Measurements from ENCODE around the gene ST3GAL4.
A peak's percentile ranks its signal among the peaks of the same experiment; 100 is the strongest.
"Not testable (repeated sequence)": the region's sequence is repeated elsewhere in the genome, so short reads cannot be mapped to it uniquely, and the experiment has no call there.

The ST3GAL4 gene

DNA sequence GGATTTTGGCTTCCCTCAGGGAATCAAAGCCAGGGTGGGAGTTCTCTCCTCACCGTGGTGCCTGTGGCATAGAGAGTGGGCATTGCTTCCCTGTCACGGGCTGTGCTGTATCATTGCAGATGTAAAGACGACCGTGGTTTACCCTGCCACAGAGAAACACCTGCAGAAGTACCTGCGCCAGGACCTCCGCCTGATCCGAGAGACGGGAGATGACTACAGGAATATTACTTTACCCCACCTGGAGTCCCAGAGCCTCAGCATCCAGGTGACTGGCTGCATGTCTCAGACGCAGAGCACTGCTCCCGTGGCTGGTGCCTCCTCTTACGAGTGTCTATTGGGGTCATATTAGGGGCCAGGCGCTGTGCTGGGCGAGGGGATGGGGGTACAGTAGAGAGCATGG lies 24.2 kb upstream of the ST3GAL4 start:
- no peak for DNase-seq

DNA sequence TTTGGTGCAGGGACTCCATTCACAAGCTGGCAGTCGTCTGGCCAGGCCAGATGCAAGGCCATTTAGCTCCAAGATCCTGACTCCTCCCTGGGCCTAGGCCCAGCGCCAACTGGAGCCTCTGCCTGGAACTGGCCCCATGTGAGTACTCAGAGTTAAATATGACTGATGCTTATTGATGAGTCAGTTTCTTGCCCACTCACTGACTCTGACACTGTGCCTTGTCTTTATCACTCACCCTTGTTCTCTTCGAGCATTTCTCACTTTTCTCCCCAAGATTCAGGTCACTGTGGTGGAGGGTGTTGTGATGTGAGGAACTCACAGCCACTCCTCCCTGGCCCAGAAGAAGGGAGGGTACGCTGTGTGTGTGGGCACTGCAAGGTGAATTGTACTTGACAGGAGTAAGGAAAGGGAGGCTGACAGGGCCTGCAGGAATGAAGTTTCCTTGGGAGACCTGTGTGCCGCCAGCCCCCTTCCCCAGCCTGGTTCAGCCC lies 23.2 kb upstream of the ST3GAL4 start:
- no peak for DNase-seq

DNA sequence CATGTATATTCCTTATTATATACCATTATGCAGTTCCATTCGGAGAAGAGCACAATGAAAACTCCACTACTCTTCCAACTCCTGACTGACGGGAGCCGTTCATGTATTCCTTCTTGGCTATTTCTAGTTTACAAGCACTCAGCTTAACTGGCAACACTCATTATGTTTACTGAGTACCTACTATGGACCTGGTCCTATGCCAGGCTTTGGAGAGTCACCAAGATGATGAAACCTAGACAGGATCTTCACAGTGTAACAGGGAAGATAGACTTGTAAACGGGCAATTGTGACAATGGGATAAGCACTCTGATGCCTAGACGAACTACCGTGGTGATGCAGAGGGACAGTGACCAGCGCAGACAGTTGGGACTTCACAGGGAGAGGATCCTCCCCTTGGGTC lies 22.3 kb upstream of the ST3GAL4 start:
- no peak for DNase-seq

DNA sequence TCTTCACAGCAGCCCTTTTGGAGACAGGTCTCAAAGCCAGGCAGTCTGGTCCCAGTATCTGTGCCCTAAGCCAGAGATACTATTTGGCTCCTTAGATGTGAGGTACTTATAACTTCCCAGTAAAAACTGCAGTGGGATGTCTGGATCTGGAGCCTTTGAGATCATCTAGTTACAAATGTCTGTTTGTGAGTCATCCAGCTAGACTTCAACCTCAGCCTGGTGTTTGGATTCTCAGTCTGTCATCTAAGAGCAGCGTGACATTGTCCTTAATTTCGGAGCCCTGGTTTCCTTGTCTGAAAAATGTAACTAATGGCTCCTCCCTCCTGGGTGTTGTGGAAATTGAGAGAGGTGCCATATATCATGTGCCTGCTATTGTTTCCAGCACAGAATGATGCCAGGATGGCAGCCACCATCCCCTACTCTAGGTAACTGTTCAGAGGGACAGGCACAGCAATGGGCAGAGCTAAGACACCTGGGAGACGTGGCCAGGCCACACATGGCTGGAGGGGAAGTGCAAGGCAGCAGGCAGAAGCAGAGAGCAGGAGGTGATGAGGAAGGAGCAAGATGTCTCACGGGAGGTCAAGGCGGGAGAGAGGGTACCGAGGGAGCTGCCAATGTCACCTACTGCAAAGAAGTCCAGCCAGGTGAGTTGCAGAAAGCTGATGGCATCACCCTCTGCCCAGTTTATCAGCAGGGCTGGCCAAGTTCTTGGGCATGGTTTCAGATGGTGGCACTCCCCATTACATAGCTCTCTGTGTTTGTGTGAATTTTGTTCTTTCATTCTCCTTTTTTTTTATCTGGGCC lies 20.6 kb upstream of the ST3GAL4 start:
- DNase-seq = no peak

DNA sequence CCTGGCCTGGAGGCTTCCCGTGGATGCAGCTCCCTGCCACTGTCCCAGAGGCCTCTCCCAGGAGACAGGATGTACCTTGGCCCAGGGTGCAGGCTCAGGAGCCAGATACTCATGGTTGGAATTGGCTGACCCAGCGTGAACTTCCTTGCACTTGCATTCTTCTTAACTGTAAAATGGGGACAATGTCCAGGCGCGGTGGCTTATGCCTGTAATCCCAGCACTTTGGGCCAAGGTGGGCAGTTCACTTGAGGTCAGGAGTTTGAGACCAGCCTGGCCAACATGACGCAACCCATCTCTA lies 20.1 kb upstream of the ST3GAL4 start:
- no peak for DNase-seq

DNA sequence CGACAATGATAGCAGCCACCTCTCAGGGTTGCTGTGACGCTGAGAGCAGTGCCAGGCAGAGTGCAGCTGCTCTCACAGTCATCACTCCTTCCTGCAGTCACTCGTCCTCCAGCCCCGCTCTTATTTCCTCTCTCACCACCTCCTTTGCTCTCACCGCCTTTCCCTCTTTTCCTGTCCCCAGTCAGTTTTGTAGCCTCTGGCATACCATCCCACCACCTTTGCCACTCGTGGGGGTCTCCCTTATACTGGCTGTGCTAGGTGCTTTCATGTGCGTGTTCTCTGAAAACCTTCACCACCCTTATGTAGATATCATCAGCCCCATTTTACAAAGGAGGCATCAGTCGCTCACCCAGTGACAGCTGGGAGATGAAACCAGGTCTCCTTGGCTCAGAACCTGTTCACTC lies 19.3 kb upstream of the ST3GAL4 start:
- DNase-seq = no peak

DNA sequence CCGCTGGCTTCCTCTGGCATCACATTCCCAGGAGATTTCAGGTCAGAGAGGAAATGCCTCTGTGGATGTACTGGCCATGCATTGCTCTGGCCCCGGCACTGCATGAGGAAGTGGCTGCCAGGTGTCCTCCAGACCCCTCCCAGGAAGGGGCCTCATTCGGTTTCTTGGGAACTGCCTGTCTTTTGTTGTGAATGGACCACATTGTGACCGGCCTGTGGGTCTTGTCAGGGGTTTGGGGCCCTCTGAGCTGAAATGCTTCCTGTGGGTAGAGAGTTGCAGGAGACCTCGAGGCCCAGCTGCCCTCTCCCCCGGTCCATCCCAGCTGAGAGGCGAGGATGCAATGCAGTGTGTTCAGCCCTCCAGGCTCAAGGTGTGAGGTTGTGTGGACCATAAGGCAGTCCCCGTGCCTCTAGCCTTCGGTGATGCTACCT lies 18.8 kb upstream of the ST3GAL4 start:
- no peak for DNase-seq

DNA sequence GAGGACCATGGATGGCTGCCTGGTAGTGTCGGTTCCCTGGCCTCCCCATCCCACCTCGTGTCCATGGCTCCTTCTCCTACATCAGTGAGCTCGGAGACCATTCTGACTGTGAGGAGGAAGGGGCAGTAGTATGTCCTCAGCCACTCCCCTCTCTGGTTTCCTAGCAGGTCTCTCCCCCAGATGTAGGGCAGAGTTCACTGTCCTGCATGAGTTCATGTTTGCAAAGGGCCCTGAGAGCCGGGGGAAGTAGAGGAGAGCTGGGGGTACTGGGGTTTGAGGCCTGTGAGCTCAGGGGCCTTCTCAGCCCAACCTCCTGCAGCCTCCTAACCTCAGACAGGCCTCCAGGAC lies 18.4 kb upstream of the ST3GAL4 start:
- no peak for DNase-seq

DNA sequence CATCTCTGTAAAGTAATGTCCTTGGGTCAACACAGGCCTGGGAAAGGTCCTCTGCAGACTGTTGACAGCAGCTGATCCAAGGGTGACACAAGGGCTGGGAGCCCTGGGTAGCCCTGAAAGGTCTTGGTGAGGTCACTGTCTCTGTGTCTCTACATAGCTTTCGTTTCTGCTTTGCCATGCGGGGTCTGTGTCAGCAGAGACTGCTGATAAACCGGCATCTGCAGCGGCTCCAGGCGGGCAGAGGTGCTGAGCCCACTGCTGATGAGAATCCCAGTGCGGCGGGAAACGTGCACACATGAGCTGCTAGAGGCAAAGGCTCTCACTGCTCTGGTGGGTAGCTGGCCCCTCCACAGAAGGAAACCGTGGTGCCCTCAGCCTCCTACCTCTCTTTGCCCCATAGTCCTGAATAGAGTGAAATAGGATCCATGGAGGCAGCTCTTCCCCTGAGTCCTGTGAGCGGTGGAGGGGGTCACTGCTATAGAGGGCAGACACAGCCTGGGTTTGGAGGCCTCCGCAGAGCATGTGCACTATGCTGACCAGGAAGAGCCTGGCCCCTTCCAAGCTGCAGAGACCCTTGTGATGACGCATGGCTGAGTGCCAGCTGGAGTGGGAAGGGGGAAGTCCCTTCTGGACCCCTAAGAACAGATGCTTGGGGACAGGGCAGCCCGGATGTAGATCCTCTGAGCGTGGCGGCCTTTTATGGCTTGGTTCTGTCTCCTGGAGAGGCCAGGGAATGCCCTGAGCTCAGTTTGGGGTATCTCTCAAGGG lies 17.8 kb upstream of the ST3GAL4 start:
- DNase-seq = no peak

DNA sequence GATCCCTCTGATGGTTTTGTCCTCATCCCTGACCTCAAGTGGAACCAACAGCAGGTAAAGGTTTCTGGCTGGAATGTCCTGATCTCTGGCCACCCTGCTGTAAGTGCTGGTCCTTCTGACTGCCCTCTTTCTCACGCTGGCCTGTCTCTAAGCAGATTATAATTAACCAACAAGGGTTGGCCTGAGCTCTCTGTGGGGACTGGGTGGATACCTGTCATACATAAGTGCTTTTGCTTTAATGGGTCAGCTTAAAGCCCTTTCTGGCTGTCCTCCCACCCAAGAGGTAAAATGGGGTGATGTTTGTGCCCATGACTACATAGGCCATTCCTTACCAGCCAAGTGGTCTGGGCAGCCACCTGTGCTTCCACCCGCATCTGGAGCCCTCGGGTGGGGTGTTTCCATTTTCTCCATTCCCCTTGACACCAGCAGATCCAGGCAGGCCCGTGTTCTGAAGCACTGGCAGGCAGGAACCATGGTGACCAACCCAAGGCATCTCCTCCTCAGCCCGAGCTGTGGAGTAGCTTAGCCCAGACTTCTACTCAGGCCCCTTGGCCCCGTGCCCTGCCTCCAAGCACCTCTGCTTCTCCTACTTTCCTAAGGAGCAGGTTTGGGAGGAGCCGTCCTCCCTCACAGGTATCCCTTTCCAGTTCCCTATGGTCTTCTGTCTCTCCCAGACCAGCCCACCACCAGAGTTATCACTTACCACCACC lies 17.0 kb upstream of the ST3GAL4 start:
- DNase-seq = peak; percentile 15

DNA sequence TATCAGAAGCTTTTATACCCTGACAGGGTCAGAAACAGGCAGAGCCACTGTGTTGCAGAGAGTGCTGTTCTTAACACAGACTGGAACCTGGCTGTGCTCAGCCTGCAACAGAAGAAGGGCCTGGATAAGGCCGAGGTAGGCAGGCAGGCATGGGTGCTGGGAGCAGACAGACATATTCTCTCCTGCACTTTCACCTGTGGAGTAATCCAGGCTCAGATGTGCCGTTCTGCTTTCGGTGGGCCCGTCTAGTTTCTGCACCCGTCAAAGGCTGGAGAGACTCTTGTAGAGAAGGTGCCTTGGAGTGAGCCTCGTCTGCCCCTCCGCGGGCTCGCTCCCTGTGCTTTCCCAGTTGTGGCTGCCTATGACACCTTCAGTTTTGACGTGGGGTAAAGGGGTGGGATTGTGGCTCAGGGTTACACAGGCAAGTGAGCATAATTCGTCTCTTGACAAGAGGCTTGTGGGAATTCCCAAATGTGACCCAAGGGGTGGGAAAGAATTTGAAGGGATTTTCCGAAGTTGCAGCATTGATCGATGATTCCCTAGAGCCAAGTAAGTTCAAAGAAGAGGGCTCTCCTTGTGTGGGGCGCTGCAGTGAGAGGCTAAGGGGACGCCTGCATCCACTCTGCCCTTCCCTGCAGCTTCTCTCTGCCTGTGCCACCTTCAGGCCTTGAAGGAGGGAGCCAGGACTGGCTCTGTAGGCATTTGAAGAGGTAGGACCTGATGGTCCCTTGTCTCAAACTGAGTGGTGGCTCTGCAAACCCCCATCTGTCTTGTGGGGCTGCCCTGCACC lies 16.2 kb upstream of the ST3GAL4 start:
- no peak for DNase-seq

DNA sequence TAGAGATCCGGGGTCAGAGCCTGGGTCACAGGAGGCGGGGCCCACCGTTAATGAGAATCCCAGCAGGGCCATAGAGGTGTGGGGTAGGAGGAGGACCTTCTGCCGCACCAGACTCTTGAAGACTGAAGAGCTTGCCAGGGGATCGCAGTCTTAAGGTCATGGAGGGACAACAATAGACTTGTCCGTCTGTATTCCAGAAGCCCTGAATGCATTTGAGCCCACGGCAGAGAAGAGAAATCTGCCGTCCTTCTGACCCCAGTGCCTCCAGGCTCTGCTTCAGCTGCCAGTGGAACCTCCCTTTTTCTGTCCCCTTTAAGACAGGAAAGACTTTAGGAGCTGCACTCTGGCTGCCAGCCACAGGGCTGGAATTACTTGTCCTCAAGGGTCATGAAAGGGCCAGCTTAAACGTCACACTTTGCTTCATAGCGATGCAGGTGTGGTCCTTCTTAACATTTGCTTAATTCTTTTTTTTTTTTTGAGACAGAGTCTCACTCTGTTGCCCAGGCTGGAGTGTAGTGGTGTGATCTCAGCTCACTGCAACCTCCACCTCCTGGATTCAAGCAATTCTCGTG lies 15.5 kb upstream of the ST3GAL4 start:
- no peak for DNase-seq

DNA sequence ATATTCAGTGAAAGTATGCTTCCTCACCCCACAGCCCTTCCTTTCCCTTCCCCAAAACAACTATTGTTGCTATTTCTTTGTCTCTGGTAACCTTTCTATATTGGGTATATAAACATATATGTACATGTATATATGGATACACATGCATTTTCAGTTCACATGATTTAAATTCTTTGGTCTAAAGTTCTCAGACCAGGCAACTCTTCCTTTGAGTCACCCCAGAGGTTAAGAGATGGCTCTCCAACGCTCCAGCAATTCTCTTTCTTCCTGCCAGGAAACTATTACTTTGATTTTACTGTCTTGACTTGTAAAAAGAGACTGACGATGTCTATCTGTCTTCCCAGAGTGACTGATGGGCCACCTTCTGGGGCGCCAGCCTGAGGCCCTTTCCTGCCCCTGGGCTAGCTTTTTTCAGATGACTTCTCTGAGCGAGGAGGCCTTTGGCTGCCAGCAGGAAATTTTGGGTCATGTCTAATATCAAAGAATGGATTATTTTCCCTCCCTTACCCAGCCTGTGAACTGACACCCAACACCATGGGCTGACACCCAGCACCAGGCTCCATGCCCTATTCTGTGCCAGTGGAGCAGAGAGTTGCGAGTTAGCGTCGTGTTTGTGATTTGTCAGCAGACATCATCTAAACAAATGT lies 14.4 kb upstream of the ST3GAL4 start:
- no peak for DNase-seq

DNA sequence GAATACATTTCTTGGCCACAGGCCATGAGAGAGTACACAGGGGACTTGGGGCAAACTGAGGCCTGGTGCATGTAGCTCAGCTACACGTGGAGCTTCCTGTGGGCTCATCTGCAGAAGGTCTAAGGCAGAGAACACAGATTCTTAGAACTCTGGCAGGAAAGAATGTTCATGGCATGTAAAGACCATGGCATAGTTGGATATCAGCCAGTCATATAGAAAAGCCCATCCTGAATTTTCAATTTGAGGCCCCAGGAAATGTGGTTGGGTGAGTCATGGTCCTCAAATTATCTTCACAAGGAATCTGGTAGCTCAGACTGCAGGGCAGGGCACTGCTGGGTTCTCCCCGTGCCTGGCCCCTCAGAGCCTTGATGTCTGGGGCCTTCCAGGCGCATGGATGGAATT lies 13.7 kb upstream of the ST3GAL4 start:
- no peak for DNase-seq

DNA sequence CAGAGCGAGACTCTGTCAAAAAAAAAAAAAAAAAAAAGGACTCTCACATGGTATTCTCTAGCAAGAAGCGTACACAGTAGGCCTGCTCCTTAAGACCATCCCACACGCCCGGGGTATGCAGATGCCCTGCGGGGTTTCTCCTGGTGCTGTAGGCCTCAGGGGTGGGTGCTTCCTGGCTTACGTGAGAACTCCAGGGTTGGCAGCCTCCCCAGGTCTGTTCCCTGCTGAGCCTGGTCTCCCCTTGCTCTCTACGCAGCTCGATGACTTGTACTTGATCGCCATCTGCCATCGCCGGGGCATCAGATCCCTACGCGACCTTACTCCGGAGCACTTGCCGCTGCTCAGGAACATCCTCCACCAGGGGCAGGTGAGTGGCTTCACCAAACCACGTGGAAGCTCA lies 12.4 kb upstream of the ST3GAL4 start:
- DNase-seq = no peak

DNA sequence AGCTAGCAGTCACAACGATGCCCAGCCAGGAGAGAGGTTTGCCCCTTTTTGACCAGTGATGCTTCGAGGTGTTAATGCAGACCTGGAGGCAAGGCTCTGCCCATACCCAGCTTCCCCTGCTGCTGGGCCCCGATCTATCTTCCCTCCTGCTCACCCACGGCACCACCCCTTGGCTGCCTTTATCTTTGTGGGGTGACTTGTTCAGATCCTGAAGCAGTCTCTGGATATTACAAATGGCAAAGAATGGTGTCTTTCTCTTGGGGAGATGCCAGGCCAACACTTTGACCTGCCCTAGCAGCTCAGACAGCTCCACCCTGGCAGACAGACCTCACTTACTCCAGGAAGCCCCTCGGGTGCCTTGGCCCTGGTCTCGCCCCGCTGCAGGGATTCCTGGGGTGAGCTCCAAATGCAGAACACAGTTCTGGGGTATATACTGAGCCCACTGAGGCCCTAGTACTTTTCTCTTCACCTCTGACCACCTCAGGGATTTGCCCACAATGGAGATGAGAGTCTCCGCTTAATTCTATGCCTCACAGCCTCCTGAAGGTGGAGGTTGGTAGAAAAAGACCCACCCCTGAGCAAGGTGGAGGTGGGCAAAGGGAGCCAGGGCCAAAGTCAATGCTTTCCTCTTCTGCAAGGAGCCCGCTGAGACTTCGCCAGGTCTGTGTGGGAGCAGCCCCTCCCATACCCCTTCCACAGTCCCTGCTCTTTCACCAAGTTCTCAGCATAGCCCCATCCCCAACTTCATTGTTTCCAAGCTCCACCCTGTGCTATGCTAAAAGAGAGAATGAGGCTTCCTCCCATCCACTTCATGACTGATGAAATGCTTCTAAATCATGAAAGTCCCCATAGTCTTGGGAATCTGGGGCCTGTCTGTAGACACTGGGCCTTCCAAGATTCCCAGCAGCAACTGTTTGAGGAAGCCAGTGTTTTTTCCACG lies 11.1 kb upstream of the ST3GAL4 start:
- DNase-seq = no peak

DNA sequence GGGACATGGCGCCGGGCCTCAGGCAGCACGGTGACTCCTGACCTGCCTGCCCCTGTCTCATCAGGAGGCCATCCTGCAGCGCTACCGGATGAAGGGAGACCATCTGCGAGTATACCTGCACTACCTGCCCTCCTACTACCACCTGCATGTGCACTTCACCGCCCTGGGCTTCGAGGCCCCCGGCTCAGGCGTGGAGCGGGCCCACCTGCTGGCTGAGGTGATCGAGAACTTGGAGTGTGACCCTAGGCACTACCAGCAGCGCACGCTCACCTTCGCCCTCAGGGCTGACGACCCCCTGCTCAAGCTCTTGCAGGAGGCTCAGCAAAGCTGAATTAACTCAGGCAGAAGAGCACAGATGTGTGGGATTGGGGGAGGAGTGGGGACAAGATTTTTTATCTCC lies 10.2 kb upstream of the ST3GAL4 start:
- DNase-seq = no peak

DNA sequence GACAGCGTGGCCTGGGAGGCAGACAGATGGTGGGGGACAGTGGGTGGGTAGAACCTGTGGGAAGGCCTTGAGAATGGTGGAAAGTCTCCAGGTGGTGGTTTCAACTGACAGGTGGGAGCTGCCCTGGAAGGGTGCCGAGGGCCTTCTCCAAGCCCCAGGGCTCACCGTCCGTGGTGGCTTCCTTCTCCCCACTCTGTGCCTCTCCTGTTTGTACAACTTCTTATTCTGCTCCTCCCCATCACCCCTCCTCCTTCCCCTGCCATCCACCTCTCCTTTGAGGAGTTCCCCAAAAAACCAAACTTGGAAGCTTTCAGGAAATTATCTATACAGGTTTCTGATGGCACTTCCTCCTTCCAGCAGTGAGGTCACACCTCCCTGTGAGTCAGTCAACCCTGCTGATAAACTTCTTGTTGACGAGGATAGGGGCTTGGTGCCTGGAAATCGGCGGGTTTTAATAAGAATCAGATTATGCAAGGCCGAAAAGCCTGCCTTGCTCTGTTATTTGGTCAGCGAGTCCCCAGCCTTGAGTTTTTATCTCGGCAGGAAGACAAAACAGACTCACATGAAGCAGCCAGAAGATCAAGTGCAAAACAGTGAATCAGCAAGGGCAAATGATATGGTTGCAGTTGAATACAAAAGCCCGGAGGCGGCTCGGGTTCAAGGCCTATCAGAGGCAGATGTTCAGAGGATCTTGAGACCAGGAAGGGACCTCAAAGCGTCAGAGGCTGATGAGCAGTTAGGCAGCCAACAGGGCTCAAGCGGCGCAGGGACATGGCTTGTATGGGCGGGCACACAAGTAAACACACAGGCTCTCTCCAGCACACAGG lies 9.5 kb upstream of the ST3GAL4 start:
- DNase-seq = no peak

DNA sequence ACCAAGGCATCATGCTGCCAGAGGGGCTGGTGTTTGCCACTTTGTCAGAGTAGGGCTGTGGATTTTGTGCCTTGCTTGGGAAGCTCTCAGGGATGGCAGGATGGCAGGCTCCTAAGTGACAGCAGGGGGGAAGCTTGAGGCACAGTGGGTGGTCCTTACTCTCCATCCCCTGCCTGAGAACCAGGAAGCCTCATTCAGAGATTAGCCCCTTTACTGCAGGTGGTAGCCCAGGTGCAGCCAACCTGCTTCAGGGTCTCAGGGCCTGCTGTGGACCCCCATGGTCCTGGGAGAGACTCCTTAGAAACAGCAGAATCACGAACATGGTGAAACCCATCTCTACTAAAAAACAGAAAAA lies 8.9 kb upstream of the ST3GAL4 start:
- DNase-seq = no peak

DNA sequence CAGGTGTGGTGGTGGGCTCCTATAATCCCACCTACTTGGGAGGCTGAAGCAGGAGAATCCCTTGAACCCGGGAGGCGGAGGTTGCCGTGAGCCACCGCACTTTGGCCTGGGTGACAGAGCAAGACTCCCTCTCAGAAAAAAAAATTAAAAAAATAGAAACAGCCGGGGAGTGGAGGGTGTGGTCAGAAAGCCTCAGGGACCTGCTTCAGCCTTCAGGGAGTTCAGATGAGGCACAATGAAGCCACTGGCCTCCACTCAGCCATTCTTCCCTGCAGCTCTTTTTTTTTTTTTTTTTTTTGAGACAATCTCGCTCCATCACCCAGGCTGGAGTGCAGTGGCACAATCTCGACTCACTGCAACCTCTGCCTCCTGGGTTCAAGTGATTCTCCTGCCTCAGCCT lies 8.5 kb upstream of the ST3GAL4 start:
- not testable (repeated sequence) for DNase-seq

Measured in NCI-H82 (cell line).